ENCODE results near the gene ZNF569. TPM values are rescaled to one million over a fixed set of nuclear protein-coding genes. Genes with fewer than 3 reads are reported as not detected.

Gene ZNF569
- total and polyA plus RNA-seq, 2 of the 13 experiments (the other 11 are each of a cell fraction or from before 2014, with no cell fraction given): 1.4 to 5.7 TPM

DNA sequence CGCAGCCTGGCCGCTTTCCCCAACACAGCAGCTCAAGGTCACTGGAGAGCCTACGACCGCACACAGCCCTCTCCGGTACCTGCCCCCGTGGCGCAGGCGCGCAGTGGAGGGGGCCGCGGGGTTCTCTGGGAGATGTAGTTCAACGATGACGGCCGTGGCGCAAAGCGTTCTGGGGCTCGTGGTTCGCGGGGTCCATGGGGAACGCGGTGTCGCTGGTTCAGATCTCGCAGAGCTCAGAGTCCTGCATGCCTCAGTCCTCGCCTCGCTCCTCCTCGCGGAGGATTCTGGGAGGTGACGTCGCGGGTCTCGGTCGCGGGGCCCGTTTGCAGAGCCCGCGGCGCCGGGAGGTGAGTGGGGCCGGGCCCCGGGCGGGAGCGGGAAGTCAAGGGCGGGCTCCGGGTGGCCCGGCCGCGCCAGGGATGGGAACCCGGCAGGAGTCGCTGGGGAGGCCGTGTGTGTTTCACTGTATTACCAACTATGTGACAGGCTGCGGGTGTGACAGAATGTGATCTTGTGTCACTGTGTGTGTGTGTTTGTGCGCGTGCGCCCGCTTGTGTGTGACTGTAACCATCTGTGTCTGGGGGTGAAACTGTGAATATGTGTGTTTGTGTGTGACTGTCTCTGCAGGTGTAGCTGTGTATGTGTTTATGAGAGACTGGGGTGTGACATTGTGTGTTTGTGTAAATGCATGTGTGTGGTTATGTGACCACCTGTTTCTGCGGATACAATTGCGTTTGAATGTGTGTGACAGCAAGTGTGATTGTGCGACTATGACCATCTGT, 96.2 kb downstream of the ZNF569 start, which contains the start of gene ZNF527 (continued):
- TF ChIP-seq ZZZ3 (CRISPR knock-in tag; IDR thresholded peaks at IDR 0.05; ENCODE audit: borderline replicate concordance) (peak; percentile 48; the same call in 1 of the 2 replicates), MTF2 (CRISPR knock-in tag; IDR thresholded peaks at IDR 0.05; ENCODE audit: borderline replicate concordance) (no peak; the same call in 1 of the 2 replicates), ZNF101 (CRISPR knock-in tag; IDR thresholded peaks at IDR 0.05; ENCODE audit: borderline replicate concordance, low read depth) (no peak), ZMYM3 (CRISPR knock-in tag; IDR thresholded peaks at IDR 0.05) (no peak; the same call in 1 of the 2 replicates), NFE2L1 (CRISPR knock-in tag; IDR thresholded peaks at IDR 0.05; ENCODE audit: borderline replicate concordance) (no peak), THAP9 (CRISPR knock-in tag; IDR thresholded peaks at IDR 0.05; ENCODE audit: borderline replicate concordance) (peak; percentile 89; the same call in 1 of the 2 replicates), FLYWCH1 (CRISPR knock-in tag; IDR thresholded peaks at IDR 0.05) (no peak), NFYB (CRISPR knock-in tag; IDR thresholded peaks at IDR 0.05) (no peak; the same call in 1 of the 2 replicates), MTF1 (CRISPR knock-in tag; IDR thresholded peaks at IDR 0.05) (0 out of 2 replicates have a peak, but pooled peaks have one; percentile 81), ZNF337 (CRISPR knock-in tag; IDR thresholded peaks at IDR 0.05; ENCODE audit: borderline replicate concordance, low read depth) (no peak; the same call in 1 of the 2 replicates), HNRNPL (IDR thresholded peaks at IDR 0.05; ENCODE audit: low read depth, low read length) (no peak), EED (CRISPR knock-in tag; IDR thresholded peaks at IDR 0.05) (no peak; the same call in 1 of the 2 replicates), ZNF644 (CRISPR knock-in tag; IDR thresholded peaks at IDR 0.05; ENCODE audit: low read depth) (no peak), ZNF839 (CRISPR knock-in tag; IDR thresholded peaks at IDR 0.05; ENCODE audit: borderline replicate concordance) (no peak), HIVEP1 (CRISPR knock-in tag; IDR thresholded peaks at IDR 0.05) (no peak), ATRX (CRISPR knock-in tag; IDR thresholded peaks at IDR 0.05; ENCODE audit: borderline replicate concordance) (no peak), SOX5 (CRISPR knock-in tag; IDR thresholded peaks at IDR 0.05; ENCODE audit: borderline replicate concordance) (peak; percentile 32), ZFP90 (CRISPR knock-in tag; IDR thresholded peaks at IDR 0.05; ENCODE audit: borderline replicate concordance) (peak; percentile 59; the same call in 1 of the 2 replicates), HNF4G (IDR thresholded peaks at IDR 0.05; ENCODE audit: borderline replicate concordance, low read depth, low read length) (no peak), HNF4G (CRISPR knock-in tag; IDR thresholded peaks at IDR 0.05; ENCODE audit: borderline replicate concordance, low read depth) (peak; percentile 74; the same call in 1 of the 2 replicates), CREBL2 (CRISPR knock-in tag; IDR thresholded peaks at IDR 0.05; ENCODE audit: borderline replicate concordance) (no peak), ZNF616 (CRISPR knock-in tag; IDR thresholded peaks at IDR 0.05; ENCODE audit: low read depth) (0 out of 2 replicates have a peak, but pooled peaks have one; percentile 52)
- TF ChIP-seq, protein P1, sequence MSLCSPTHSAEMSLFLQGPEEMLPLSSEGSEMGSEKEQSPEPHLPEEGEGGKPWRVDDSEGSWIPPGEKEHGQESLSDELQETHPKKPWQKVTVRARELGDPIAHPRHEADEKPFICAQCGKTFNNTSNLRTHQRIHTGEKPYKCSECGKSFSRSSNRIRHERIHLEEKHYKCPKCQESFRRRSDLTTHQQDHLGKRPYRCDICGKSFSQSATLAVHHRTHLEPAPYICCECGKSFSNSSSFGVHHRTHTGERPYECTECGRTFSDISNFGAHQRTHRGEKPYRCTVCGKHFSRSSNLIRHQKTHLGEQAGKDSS (CRISPR knock-in tag; IDR thresholded peaks at IDR 0.05; ENCODE audit: borderline replicate concordance, low read depth): no peak
- TF ChIP-seq, protein P2, sequence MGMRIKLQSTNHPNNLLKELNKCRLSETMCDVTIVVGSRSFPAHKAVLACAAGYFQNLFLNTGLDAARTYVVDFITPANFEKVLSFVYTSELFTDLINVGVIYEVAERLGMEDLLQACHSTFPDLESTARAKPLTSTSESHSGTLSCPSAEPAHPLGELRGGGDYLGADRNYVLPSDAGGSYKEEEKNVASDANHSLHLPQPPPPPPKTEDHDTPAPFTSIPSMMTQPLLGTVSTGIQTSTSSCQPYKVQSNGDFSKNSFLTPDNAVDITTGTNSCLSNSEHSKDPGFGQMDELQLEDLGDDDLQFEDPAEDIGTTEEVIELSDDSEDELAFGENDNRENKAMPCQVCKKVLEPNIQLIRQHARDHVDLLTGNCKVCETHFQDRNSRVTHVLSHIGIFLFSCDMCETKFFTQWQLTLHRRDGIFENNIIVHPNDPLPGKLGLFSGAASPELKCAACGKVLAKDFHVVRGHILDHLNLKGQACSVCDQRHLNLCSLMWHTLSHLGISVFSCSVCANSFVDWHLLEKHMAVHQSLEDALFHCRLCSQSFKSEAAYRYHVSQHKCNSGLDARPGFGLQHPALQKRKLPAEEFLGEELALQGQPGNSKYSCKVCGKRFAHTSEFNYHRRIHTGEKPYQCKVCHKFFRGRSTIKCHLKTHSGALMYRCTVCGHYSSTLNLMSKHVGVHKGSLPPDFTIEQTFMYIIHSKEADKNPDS (CRISPR knock-in tag; IDR thresholded peaks at IDR 0.05): 0 out of 2 replicates have a peak, but pooled peaks have one; percentile 55

All from HepG2 (cell line).